ENCODE data around the gene QRSL1. TPM values are rescaled to one million over a fixed set of nuclear protein-coding genes. Genes with fewer than 3 reads are reported as not detected.
A peak's percentile ranks its signal among the peaks of the same experiment; 100 is the strongest.
"Not testable (repeated sequence)": the region's sequence is repeated elsewhere in the genome, so short reads cannot be mapped to it uniquely, and the experiment has no call there.

QRSL1 gene, protein sequence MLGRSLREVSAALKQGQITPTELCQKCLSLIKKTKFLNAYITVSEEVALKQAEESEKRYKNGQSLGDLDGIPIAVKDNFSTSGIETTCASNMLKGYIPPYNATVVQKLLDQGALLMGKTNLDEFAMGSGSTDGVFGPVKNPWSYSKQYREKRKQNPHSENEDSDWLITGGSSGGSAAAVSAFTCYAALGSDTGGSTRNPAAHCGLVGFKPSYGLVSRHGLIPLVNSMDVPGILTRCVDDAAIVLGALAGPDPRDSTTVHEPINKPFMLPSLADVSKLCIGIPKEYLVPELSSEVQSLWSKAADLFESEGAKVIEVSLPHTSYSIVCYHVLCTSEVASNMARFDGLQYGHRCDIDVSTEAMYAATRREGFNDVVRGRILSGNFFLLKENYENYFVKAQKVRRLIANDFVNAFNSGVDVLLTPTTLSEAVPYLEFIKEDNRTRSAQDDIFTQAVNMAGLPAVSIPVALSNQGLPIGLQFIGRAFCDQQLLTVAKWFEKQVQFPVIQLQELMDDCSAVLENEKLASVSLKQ
- 10 to 100 TPM; 20.1 to 22.2 TPM for total RNA-seq

- Mint-ChIP-seq H3K9me3 (no peaks in the 10 kb centered on the region), H3K36me3 (peaks cover 8% of the 10 kb centered on the region), H3K27ac (peak within 1 kb of the TSS; percentile 99), H3K4me1 (peaks cover 25% of the 10 kb centered on the region), H3K27me3 (no peaks in the 10 kb centered on the region), H3K4me3 (peak within 1 kb of the TSS; percentile 95)
- DNase-seq: peak; percentile 86
Measured at GRCh38 chr6:106629103-106629858, at the start of gene QRSL1, which contains the start of gene RTN4IP1. Gene QRSL1, plus strand, starts transcription at chr6:106629578. Its CDS starts 104 bp downstream, at chr6:106629682. Gene RTN4IP1, minus strand, starts transcription at chr6:106629498. Its CDS starts 477 bp downstream, at chr6:106629021.

DNA sequence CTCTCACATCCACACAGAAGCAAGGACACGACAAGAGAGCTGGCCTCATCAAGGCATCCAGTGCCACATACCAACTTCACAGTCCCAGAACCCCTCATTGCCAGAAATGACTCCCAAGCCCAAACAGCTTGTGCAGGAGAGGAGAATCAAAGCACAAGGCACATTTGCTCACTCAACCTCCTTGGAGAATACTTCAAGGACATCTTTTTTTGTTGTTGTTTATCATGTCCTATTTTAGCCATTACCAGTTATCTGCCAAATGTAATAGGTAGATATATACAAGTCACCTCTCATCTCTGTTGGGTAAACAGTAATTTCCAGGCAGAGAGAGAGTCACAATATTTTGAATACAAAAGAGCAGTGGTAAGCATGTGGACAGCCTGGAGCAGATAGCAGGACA lies 47.9 kb upstream of the QRSL1 start:
- no peaks in the 10 kb centered on the region for H3K4me1 Mint-ChIP-seq
- DNase-seq: no peak
- no peak overlapping the region for H3K4me3 Mint-ChIP-seq
- H3K27ac Mint-ChIP-seq: no peak overlapping the region
- no peaks in the 10 kb centered on the region for H3K27me3 Mint-ChIP-seq
- H3K9me3 Mint-ChIP-seq: no peaks in the 10 kb centered on the region
- H3K36me3 Mint-ChIP-seq: no peaks in the 10 kb centered on the region

GRCh38 chr6:106586815-106587415 lies 42.5 kb upstream of the QRSL1 start:
- Mint-ChIP-seq H3K27me3 (no peaks in the 10 kb centered on the region), H3K4me1 (no peaks in the 10 kb centered on the region), H3K4me3 (no peak overlapping the region), H3K36me3 (peaks cover 1% of the 10 kb centered on the region), H3K27ac (no peak overlapping the region), H3K9me3 (no peaks in the 10 kb centered on the region)
- DNase-seq: no peak

- H3K4me3 Mint-ChIP-seq, H3K9me3 Mint-ChIP-seq, DNase-seq, H3K27ac Mint-ChIP-seq, H3K27me3 Mint-ChIP-seq, H3K4me1 Mint-ChIP-seq, H3K36me3 Mint-ChIP-seq: not testable (repeated sequence)
Measured at GRCh38 chr6:106588937-106589336, 40.4 kb upstream of the QRSL1 start.

GRCh38 chr6:106591111-106591825 lies 38.1 kb upstream of the QRSL1 start:
- no peak overlapping the region for H3K27ac Mint-ChIP-seq

GRCh38 chr6:106599440-106599839 lies 29.9 kb upstream of the QRSL1 start:
- Mint-ChIP-seq H3K9me3 (peaks cover 2% of the 10 kb centered on the region), H3K27ac (no peak overlapping the region), H3K27me3 (no peaks in the 10 kb centered on the region), H3K4me3 (no peak overlapping the region), H3K4me1 (no peaks in the 10 kb centered on the region), H3K36me3 (peaks cover 18% of the 10 kb centered on the region)
- DNase-seq: no peak

More at GRCh38 chr6:106591111-106591825, 38.1 kb upstream of the QRSL1 start:
- DNase-seq: no peak
- no peaks in the 10 kb centered on the region for H3K27me3 Mint-ChIP-seq
- peaks cover 1% of the 10 kb centered on the region for H3K36me3 Mint-ChIP-seq
- H3K4me1 Mint-ChIP-seq: no peaks in the 10 kb centered on the region
- no peak overlapping the region for H3K4me3 Mint-ChIP-seq
- H3K9me3 Mint-ChIP-seq: no peaks in the 10 kb centered on the region

GRCh38 chr6:106600329-106600728 lies 29.0 kb upstream of the QRSL1 start:
- Mint-ChIP-seq H3K27me3 (no peaks in the 10 kb centered on the region), H3K9me3 (peaks cover 2% of the 10 kb centered on the region), H3K36me3 (peaks cover 18% of the 10 kb centered on the region), H3K27ac (no peak overlapping the region), H3K4me3 (no peak overlapping the region), H3K4me1 (no peaks in the 10 kb centered on the region)
- DNase-seq: no peak

GRCh38 chr6:106608080-106608668 lies 21.2 kb upstream of the QRSL1 start:
- Mint-ChIP-seq H3K4me1 (peaks cover 9% of the 10 kb centered on the region), H3K4me3 (no peak overlapping the region), H3K27ac (no peak overlapping the region), H3K36me3 (peaks cover 8% of the 10 kb centered on the region), H3K9me3 (no peaks in the 10 kb centered on the region), H3K27me3 (no peaks in the 10 kb centered on the region)
- DNase-seq: no peak

DNA sequence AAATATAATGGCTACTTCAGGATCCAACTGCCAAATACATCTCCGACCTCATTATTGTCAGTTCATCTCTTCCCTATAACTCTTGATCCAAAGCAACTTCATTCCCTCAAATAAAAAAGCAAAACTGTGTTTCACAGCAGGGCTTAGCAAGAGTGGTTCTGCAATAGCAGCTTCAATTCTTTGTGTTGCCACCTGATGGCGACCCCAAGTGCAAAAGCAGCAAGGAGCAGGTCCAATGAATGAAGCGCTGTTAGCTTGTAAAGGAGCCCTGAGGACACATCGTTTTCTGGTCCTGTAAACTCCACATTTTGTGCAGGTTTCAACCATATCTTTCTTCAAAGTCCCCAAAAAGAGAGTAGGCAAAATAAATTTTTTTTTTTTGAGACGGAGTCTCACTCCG lies 19.7 kb upstream of the QRSL1 start:
- Mint-ChIP-seq H3K36me3 (peaks cover 13% of the 10 kb centered on the region), H3K9me3 (no peaks in the 10 kb centered on the region), H3K27me3 (no peaks in the 10 kb centered on the region), H3K4me3 (no peak overlapping the region), H3K27ac (no peak overlapping the region), H3K4me1 (peaks cover 17% of the 10 kb centered on the region)
- DNase-seq: peak; percentile 3

- Mint-ChIP-seq H3K36me3 (peaks cover 13% of the 10 kb centered on the region), H3K9me3 (no peaks in the 10 kb centered on the region), H3K27ac (no peak overlapping the region), H3K4me3 (no peak overlapping the region), H3K27me3 (no peaks in the 10 kb centered on the region), H3K4me1 (peaks cover 17% of the 10 kb centered on the region)
- no peak for DNase-seq
Measured at GRCh38 chr6:106611030-106611429, 18.3 kb upstream of the QRSL1 start.

DNA sequence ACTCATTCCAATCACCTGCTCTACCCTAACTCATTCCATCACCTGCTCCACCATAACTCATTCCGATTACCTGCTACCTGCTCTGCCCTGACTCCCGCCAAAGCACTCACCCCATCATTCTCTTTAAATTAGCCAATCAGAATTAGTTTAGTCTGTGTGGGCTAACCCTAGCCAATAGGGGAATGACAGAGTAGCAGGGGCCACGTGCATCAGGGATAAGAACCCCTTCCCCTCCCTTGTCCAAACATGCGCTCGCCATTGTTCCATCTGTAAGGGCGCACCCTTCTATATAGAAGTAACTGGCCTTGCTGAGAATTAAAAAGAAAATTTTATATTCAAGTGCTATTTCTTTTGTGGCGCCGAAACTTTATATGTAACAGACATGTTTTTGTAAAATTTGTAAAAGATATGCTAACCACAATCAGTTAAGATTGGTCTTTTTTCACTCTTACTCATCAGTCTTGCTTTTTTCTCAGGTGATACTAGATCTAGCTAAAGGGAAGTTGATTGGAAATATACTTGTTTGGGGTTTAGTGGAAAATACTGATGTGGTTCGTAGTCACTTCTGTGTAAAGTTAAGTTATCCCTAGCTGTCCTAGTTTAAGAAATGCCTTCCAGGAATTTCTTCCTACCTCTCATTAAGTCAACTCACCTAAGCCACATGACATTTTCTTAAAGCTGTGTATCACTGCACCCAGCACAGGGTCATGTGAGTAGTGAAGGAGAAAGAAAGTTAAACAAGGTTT lies 16.5 kb upstream of the QRSL1 start:
- H3K4me1 Mint-ChIP-seq: peaks cover 17% of the 10 kb centered on the region
- no peak for DNase-seq

DNA sequence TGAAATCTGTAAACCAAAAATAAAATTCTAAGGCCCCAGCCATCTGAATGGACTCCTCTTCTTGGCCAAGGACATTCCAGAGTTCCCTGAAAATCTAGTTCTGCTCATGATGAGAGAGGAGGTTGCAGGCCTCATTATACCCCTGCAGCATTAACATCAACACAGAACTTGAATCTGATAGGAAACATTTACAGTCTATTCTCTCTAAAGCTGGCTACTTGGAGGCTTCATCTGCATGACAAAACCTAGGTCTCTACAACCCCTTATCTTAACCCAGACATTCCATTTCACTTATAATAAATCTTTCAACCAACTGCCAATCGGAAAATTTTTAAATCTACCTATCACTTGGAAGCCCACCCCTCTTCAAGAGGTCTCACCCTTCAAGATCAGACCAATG lies 15.8 kb upstream of the QRSL1 start:
- H3K36me3 Mint-ChIP-seq: peaks cover 11% of the 10 kb centered on the region
- H3K27ac Mint-ChIP-seq: peak overlapping the region; percentile 2
- DNase-seq: no peak
- peaks cover 16% of the 10 kb centered on the region for H3K4me1 Mint-ChIP-seq
- H3K27me3 Mint-ChIP-seq: no peaks in the 10 kb centered on the region
- no peak overlapping the region for H3K4me3 Mint-ChIP-seq
- no peaks in the 10 kb centered on the region for H3K9me3 Mint-ChIP-seq

More for the DNA sequence above, 16.5 kb upstream of the QRSL1 start:
- Mint-ChIP-seq H3K36me3 (peaks cover 11% of the 10 kb centered on the region), H3K9me3 (no peaks in the 10 kb centered on the region), H3K27ac (peak overlapping the region; percentile 69), H3K4me3 (no peak overlapping the region), H3K27me3 (no peaks in the 10 kb centered on the region)

DNA sequence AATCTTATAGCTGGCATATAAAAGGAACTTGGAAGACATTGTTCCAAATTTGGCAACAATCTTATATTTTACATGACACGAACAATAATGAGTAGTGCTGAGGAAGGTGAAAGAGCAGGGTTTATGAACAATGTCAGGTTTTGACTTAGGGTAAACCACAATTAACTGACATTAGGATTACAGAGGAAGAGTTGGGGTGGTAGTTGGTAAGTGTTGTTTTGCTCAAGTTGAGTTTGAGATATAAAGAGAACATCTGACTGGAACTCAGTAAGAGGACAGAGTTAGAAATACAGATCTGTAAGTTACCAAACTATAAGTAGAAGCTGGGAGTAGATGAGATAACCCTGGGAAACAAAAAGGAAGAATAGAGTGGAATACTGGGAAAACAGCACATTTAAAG lies 15.2 kb upstream of the QRSL1 start:
- DNase-seq: no peak
- Mint-ChIP-seq H3K4me3 (no peak overlapping the region), H3K9me3 (no peaks in the 10 kb centered on the region), H3K27ac (peak overlapping the region; percentile 62), H3K36me3 (peaks cover 11% of the 10 kb centered on the region), H3K27me3 (no peaks in the 10 kb centered on the region), H3K4me1 (peaks cover 16% of the 10 kb centered on the region)
